Rectal smooth muscle tissue (tissue), 1 donor: ENCODE measurements around the gene SELENOH.

Source experiments
- H3K27ac ChIP-seq: one replicate; pipeline ENCODE4 v1.7.0; 2013; ENCODE audit warnings: low read depth, low read length, inconsistent platforms
- H3K27me3 ChIP-seq: one replicate; pipeline ENCODE4 v1.7.0; 2013; ENCODE audit warnings: low read length; ENCODE audit not compliant: control insufficient read depth, insufficient read depth
- H3K36me3 ChIP-seq: one replicate; pipeline ENCODE4 v1.7.0; 2013; ENCODE audit warnings: low read length; ENCODE audit not compliant: control insufficient read depth, insufficient read depth
- H3K4me1 ChIP-seq: one replicate; pipeline ENCODE4 v1.7.0; 2013; ENCODE audit warnings: low read length; ENCODE audit not compliant: control insufficient read depth, insufficient read depth
- H3K4me3 ChIP-seq: one replicate; pipeline ENCODE4 v1.7.0; 2013; ENCODE audit warnings: low read length
- H3K9ac ChIP-seq: one replicate; pipeline ENCODE4 v1.7.0; 2013; ENCODE audit warnings: low read length

Gene SELENOH

DNA sequence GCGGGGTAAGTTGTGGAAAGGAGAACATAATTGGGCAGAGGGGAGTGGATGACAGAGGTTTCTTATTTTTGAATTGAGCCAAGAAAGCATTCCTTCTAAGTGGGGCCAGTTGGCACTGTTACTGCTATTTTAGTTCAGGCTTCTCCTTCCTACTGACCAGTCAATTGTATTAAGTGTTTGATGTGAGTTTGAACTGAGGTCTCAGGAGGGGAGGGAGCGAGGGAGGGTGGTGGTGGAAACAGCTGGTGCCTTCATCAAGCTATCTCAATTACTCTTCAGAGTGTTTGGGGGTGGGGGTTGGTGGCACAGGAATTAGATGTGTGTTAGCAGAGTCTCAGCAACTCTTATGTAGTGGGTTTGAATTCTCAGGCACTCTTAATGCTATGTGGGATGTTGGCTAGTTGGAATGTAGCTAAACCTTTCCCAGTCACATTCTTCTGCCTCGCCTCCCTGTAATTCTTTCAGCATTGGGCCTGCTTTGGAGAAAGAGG is 34.8 kb downstream of the SELENOH start:
- H3K27ac ChIP-seq = peak overlapping the region; percentile 21
- peaks cover 52% of the 10 kb centered on the region for H3K4me1 ChIP-seq
- no peak overlapping the region for H3K9ac ChIP-seq
- no peaks in the 10 kb centered on the region for H3K27me3 ChIP-seq
- no peak overlapping the region for H3K4me3 ChIP-seq
- no peaks in the 10 kb centered on the region for H3K36me3 ChIP-seq

DNA sequence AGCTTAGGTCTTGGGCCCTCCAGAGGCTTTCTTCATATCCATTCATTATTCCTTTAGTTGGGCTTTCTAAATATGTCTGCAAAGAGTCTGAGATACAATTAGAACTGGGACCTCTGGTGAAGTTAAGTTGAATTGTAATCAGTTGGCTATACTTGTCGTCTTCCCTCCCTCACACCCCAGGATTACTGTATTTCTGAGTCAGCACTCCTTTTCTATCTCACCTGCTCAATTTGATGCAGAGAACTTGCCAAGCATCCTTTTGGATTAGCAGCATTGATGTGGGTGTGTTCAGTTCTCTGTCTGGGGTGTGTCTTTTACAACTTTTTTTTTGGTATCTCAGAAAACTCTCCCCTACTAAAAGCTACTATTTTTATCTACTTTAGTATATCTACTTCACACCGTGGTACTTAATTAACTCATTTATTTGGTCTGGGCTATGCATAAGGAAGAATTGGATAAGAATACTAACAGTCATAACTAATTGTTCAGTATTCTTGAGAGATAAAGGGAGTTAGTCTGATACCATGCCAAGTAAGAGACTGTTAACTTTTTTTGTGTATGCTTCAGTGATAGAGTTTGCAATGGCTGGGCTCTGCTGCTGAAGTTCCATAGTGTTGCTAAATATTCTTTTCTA is 35.4 kb downstream of the SELENOH start:
- Histone ChIP-seq H3K27ac (peak overlapping the region; percentile 63), H3K4me3 (peak overlapping the region; percentile 32), H3K36me3 (no peaks in the 10 kb centered on the region), H3K4me1 (peaks cover 52% of the 10 kb centered on the region), H3K9ac (no peak overlapping the region), H3K27me3 (no peaks in the 10 kb centered on the region)

- no peaks in the 10 kb centered on the region for H3K27me3 ChIP-seq
- no peak overlapping the region for H3K9ac ChIP-seq
- peak overlapping the region; percentile 63 for H3K27ac ChIP-seq
- no peaks in the 10 kb centered on the region for H3K36me3 ChIP-seq
- peak overlapping the region; percentile 46 for H3K4me3 ChIP-seq
- H3K4me1 ChIP-seq = peaks cover 49% of the 10 kb centered on the region
Observed at GRCh38 chr11:57777969-57778317, 36.7 kb downstream of the SELENOH start.

GRCh38 chr11:57778318-57779037 is 37.2 kb downstream of the SELENOH start:
- Histone ChIP-seq H3K27me3 (no peaks in the 10 kb centered on the region), H3K4me1 (peaks cover 49% of the 10 kb centered on the region), H3K9ac (peak overlapping the region; percentile 1), H3K4me3 (peak overlapping the region; percentile 51), H3K27ac (peak overlapping the region; percentile 63), H3K36me3 (no peaks in the 10 kb centered on the region)

- Histone ChIP-seq H3K4me3 (peak overlapping the region; percentile 51), H3K27me3 (no peaks in the 10 kb centered on the region), H3K36me3 (no peaks in the 10 kb centered on the region), H3K4me1 (peaks cover 49% of the 10 kb centered on the region), H3K27ac (peak overlapping the region; percentile 63), H3K9ac (no peak overlapping the region)
Observed at GRCh38 chr11:57779276-57779675, 38.0 kb downstream of the SELENOH start.

DNA sequence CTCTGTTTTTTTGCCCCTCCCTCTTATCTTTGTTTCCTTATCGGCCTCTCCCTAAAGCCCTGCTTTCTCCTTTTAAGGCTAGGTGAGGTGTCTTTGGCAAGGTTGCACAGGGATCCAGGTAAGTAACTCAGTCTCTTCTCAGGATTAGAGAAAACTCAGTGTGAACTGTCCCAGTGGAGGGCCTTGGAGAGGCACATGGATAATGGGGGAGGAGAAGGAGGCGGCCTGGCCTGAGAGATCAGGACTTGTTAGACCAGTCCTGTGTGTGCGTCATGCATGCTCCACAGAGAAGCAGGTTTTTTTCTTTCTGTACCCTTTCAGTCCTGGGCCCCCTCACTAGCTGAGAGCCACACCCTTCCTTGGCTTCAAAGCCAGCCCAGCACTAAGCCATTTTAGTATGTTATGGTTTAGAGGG is 40.2 kb downstream of the SELENOH start:
- peak overlapping the region; percentile 33 for H3K27ac ChIP-seq

DNA sequence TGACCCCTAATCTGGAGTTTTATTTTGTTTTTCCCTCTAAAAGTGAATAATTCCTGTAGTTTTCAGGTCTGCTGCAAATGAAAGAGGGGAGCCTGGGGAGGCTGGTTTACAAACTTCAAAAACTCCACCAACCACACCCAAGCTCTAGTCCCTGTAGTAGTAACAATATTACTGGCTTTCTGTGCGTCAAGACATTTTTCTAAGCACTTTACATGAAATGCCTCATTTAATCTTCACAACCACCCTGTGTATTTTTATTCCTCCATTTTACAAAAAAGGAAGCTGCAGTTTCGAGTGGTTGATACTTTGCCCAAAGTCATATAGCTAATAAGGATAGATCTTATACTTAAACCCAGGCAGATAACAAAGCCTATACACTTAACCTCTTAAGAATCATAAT is 43.8 kb downstream of the SELENOH start:
- Histone ChIP-seq H3K4me1 (peaks cover 25% of the 10 kb centered on the region), H3K27me3 (no peaks in the 10 kb centered on the region), H3K9ac (no peak overlapping the region), H3K4me3 (no peak overlapping the region), H3K27ac (no peak overlapping the region), H3K36me3 (no peaks in the 10 kb centered on the region)

More for the DNA sequence above, 40.2 kb downstream of the SELENOH start:
- Histone ChIP-seq H3K36me3 (no peaks in the 10 kb centered on the region), H3K4me3 (no peak overlapping the region), H3K9ac (no peak overlapping the region), H3K27me3 (no peaks in the 10 kb centered on the region), H3K4me1 (peaks cover 36% of the 10 kb centered on the region)

- no peaks in the 10 kb centered on the region for H3K36me3 ChIP-seq
- H3K9ac ChIP-seq = no peak overlapping the region
- peaks cover 19% of the 10 kb centered on the region for H3K4me1 ChIP-seq
- no peaks in the 10 kb centered on the region for H3K27me3 ChIP-seq
- no peak overlapping the region for H3K4me3 ChIP-seq
- no peak overlapping the region for H3K27ac ChIP-seq
Observed at GRCh38 chr11:57786436-57786835, 45.1 kb downstream of the SELENOH start.

DNA sequence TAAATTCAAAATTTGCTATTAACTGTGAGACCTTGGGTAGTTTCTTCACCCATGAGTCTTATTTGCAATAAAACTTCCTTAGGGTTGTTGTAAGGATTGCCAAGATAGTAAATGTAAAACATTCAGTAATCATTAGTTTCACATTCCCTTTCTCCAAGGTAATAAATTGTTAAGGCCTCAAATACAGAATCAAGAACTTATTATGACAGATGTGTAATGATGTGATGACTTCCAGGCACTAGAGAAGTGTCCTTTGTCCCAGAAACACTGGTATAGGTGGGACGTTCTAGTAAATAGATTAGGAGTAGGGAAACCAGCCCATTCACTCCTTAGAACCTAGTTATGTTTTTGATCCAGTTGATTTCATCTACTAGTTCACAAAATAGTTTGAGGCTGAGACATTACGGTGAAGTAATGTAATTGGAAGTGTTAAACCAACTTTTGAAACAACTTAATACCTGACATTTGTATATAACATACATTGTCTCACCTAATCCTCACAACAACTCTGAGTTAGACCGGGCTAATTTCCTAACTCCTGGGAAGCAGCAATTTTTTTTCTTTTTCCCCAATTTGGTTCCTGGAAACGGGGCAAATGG is 45.8 kb downstream of the SELENOH start:
- Histone ChIP-seq H3K4me3 (no peak overlapping the region), H3K27ac (peak overlapping the region; percentile 53), H3K27me3 (no peaks in the 10 kb centered on the region)

DNA sequence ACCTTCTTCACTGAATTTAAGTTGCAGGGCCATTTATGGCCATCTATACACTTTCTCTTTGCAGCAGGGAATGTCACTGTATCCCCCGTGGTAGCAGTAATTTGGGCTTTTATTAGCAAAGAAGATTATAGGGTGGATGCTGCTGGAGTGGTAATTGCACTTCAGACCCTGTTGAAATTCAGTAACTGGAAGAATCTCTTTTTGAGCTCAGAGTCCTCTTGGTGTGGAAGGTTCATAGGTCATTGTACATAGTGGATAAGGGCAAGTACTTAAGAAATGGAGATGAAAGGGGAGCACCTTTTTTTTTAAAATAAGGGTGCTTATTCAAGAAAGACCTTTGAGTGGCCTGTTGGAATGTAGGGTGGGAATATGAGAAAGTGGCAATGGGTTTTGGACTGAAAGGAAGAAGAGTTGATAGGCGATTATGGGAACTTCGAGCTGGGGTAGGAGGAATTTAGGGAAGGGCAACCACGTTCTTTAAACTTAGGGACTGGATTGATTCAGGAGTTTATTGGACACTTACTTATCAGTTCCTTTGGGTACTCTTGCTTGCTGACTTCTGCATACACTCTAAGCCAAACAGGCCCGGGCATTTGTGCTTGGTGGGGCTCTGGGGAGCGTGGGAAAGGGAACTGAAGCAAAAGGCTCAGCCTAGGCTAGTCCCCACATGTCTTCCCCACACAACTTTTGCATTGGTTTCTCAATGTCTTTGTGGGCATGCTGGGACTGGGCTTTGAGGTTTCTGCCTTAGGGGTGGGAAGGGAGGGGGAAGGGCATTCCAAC is 46.8 kb downstream of the SELENOH start:
- no peaks in the 10 kb centered on the region for H3K27me3 ChIP-seq
- H3K36me3 ChIP-seq = no peaks in the 10 kb centered on the region
- peaks cover 22% of the 10 kb centered on the region for H3K4me1 ChIP-seq
- H3K27ac ChIP-seq = no peak overlapping the region
- H3K9ac ChIP-seq = no peak overlapping the region
- H3K4me3 ChIP-seq = no peak overlapping the region

More for the DNA sequence above, 45.8 kb downstream of the SELENOH start:
- Histone ChIP-seq H3K4me1 (peaks cover 19% of the 10 kb centered on the region), H3K36me3 (no peaks in the 10 kb centered on the region), H3K9ac (no peak overlapping the region)

GRCh38 chr11:57788703-57789088 is 47.4 kb downstream of the SELENOH start:
- Histone ChIP-seq H3K36me3 (no peaks in the 10 kb centered on the region), H3K27ac (no peak overlapping the region), H3K4me3 (no peak overlapping the region), H3K9ac (no peak overlapping the region), H3K4me1 (peaks cover 22% of the 10 kb centered on the region), H3K27me3 (no peaks in the 10 kb centered on the region)
